Neural progenitor cell (in vitro differentiated cells): ENCODE data around the gene PPP1R3G. TPM values are rescaled to one million over a fixed set of nuclear protein-coding genes. Genes with fewer than 3 reads are reported as not detected.
A peak's percentile ranks its signal among the peaks of the same experiment; 100 is the strongest.

Experiments
- DNase-seq: peaks from one replicate; pipeline ENCODE4 v3.0.0-alpha.2; 2016; ENCODE audit warnings: low spot score
- H2AFZ ChIP-seq: fragments of 200-600 bp; sonication (generic); replicated peaks from 2 replicates; pipeline ENCODE4 v1.6.1; 2016; ENCODE audit warnings: antibody characterized with exemption
- H3F3A ChIP-seq: fragments of 200-600 bp; sonication (generic); 2 replicates; pipeline ENCODE4 v1.6.1; 2016; ENCODE audit warnings: antibody characterized with exemption, low read depth
- H3K27ac ChIP-seq: fragments of 200-600 bp; sonication (generic); 2 replicates; pipeline ENCODE4 v1.5.1; 2016; ENCODE audit warnings: mild to moderate bottlenecking
- H3K27me3 ChIP-seq: fragments of 200-600 bp; sonication (generic); 2 replicates; pipeline ENCODE4 v1.6.1; 2016; ENCODE audit warnings: mild to moderate bottlenecking, moderate library complexity
- H3K36me3 ChIP-seq: fragments of 200-600 bp; sonication (generic); 2 replicates; pipeline ENCODE4 v1.5.1; 2016
- H3K4me1 ChIP-seq: fragments of 200-600 bp; sonication (generic); 2 replicates; pipeline ENCODE4 v1.6.1; 2016; ENCODE audit warnings: mixed run types
- H3K4me2 ChIP-seq: fragments of 200-600 bp; sonication (generic); 2 replicates; pipeline ENCODE4 v1.6.1; 2016
- H3K4me3 ChIP-seq: fragments of 200-600 bp; sonication (generic); 2 replicates; pipeline ENCODE4 v1.5.1; 2016
- H3K79me2 ChIP-seq: fragments of 200-600 bp; sonication (generic); 2 replicates; pipeline ENCODE4 v1.6.1; 2016; ENCODE audit warnings: low read depth
- H3K9ac ChIP-seq: fragments of 200-600 bp; sonication (generic); 2 replicates; pipeline ENCODE4 v1.6.1; 2016
- H3K9me3 ChIP-seq: fragments of 200-600 bp; sonication (generic); 2 replicates; pipeline ENCODE4 v1.5.1; 2016; ENCODE audit warnings: low read depth
- H4K20me1 ChIP-seq: fragments of 200-600 bp; sonication (generic); 2 replicates; pipeline ENCODE4 v1.6.1; 2016; ENCODE audit warnings: low read depth
- H3K27ac Mint-ChIP-seq: 3 replicates; pipeline ENCODE4 v1.8.0; 2021; ENCODE audit warnings: mixed read lengths
- H3K27me3 Mint-ChIP-seq: 2 replicates; pipeline ENCODE4 v1.8.0; 2022; ENCODE audit warnings: low read depth, mild to moderate bottlenecking, inconsistent platforms, moderate library complexity, mixed read lengths; ENCODE audit not compliant: insufficient read depth
- H3K36me3 Mint-ChIP-seq: 3 replicates; pipeline ENCODE4 v1.8.0; 2021; ENCODE audit warnings: mixed read lengths
- H3K4me1 Mint-ChIP-seq: 3 replicates; pipeline ENCODE4 v1.8.0; 2021; ENCODE audit warnings: mixed read lengths
- H3K4me3 Mint-ChIP-seq: 3 replicates; pipeline ENCODE4 v1.8.0; 2021; ENCODE audit warnings: mild to moderate bottlenecking, moderate library complexity, mixed read lengths
- H3K9me3 Mint-ChIP-seq: 3 replicates; pipeline ENCODE4 v1.8.0; 2020; ENCODE audit warnings: mixed read lengths
- CTCF ChIP-seq: fragments of 200-600 bp; sonication (generic); IDR thresholded peaks from 2 replicates; pipeline ENCODE4 v1.5.1; 2017; ENCODE audit warnings: antibody characterized with exemption, mild to moderate bottlenecking
- EZH2 ChIP-seq: fragments of 200-600 bp; sonication (generic); IDR thresholded peaks from 2 replicates; pipeline ENCODE4 v1.6.1; 2017; ENCODE audit warnings: antibody characterized with exemption, mild to moderate bottlenecking, moderate library complexity
- EZH2phosphoT487 ChIP-seq: fragments of 200-600 bp; sonication (generic); IDR thresholded peaks from 2 replicates; pipeline ENCODE4 v1.6.1; 2017; ENCODE audit warnings: antibody characterized with exemption
- total RNA-seq: library from RNA; depleted of rRNA; stranded (reverse); fragments of >200 nt; gene quantifications from 2 replicates; pipeline ENCODE4 v1.2.3, GENCODE V29; 2015; ENCODE audit warnings: low replicate concordance

The PPP1R3G gene
- total RNA-seq, 1 donor from 2014 or later, result 0.36 TPM

DNA sequence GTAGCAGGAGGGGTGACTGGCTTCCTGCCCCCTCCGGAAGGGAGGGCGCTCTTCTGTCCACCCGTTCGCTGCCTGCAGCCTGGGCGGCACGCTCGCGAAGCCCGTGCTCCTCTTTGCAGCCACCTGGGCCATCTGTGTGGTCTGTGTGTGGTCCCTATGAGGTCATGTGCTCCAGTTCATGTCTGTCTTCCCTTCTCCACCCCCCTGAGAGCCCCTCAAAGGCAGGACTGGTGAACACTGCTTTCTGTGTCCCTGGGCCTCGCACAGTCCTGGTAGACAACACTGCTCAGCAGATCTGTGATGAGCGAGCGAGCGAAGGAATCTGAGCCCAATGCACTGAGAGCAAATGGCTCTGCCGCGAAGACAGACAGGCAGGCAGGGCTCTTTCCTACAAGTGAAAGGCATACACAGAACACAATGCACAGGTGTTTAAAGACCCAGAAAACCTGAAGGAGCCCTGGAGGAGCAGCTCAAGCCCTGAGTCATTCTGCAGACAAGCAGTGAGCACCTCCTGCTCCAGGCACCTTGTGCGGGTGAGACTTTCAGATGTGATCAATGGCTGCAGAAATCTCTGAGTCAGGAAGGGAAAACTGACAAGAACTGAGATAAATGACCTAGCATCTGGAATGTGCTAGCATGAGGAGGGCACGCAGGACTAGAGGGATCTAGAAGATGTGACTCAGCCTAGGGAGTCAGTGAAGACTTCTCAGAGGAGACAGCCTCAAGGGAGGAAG, 27.1 kb downstream of the PPP1R3G start:
- no peaks in the 10 kb centered on the region for H3F3A ChIP-seq
- no peaks in the 10 kb centered on the region for H3K36me3 ChIP-seq
- Mint-ChIP-seq H3K4me3 (no peak overlapping the region), H3K27me3 (peaks cover 4% of the 10 kb centered on the region), H3K9me3 (no peaks in the 10 kb centered on the region), H3K27ac (no peak overlapping the region), H3K4me1 (peaks cover 4% of the 10 kb centered on the region), H3K36me3 (peaks cover 16% of the 10 kb centered on the region)
- no peaks in the 10 kb centered on the region for H4K20me1 ChIP-seq
- H3K4me1 ChIP-seq, result peaks cover 2% of the 10 kb centered on the region
- H3K4me2 ChIP-seq, result no peak overlapping the region
- H3K9me3 ChIP-seq, result no peaks in the 10 kb centered on the region
- no peak overlapping the region for H2AFZ ChIP-seq
- H3K27me3 ChIP-seq, result no peaks in the 10 kb centered on the region
- no peak for DNase-seq
- no peaks in the 10 kb centered on the region for H3K79me2 ChIP-seq
- no peak overlapping the region for H3K27ac ChIP-seq
- no peak overlapping the region for H3K9ac ChIP-seq
- H3K4me3 ChIP-seq, result no peak overlapping the region
- TF ChIP-seq EZH2, result no peak
- TF ChIP-seq CTCF, result no peak
- no peak for TF ChIP-seq EZH2phosphoT487

- Histone ChIP-seq H3K4me2 (no peak overlapping the region), H3K9me3 (no peaks in the 10 kb centered on the region), H4K20me1 (no peaks in the 10 kb centered on the region), H3K27me3 (no peaks in the 10 kb centered on the region), H3K9ac (no peak overlapping the region), H3K4me1 (no peaks in the 10 kb centered on the region), H3K79me2 (no peaks in the 10 kb centered on the region), H3K36me3 (no peaks in the 10 kb centered on the region), H3F3A (no peaks in the 10 kb centered on the region), H2AFZ (no peak overlapping the region), H3K4me3 (no peak overlapping the region), H3K27ac (no peak overlapping the region)
- no peak for DNase-seq
- Mint-ChIP-seq H3K4me3 (no peak overlapping the region), H3K4me1 (no peaks in the 10 kb centered on the region), H3K27me3 (peaks cover 4% of the 10 kb centered on the region), H3K36me3 (peaks cover 14% of the 10 kb centered on the region), H3K27ac (no peak overlapping the region), H3K9me3 (no peaks in the 10 kb centered on the region)
- TF ChIP-seq CTCF (no peak), EZH2phosphoT487 (no peak), EZH2 (no peak)
Measured at GRCh38 chr6:5113096-5113495, 28.0 kb downstream of the PPP1R3G start.

- Mint-ChIP-seq H3K27me3 (peaks cover 4% of the 10 kb centered on the region), H3K27ac (no peak overlapping the region), H3K4me3 (no peak overlapping the region), H3K9me3 (no peaks in the 10 kb centered on the region), H3K36me3 (peaks cover 11% of the 10 kb centered on the region), H3K4me1 (no peaks in the 10 kb centered on the region)
- H3K79me2 ChIP-seq, result no peaks in the 10 kb centered on the region
- no peaks in the 10 kb centered on the region for H3K27me3 ChIP-seq
- peak; percentile 15 for TF ChIP-seq CTCF
- no peak for TF ChIP-seq EZH2phosphoT487
- H3K36me3 ChIP-seq, result no peaks in the 10 kb centered on the region
- no peaks in the 10 kb centered on the region for H4K20me1 ChIP-seq
- H3K4me1 ChIP-seq, result no peaks in the 10 kb centered on the region
- no peak overlapping the region for H3K4me3 ChIP-seq
- H3K9ac ChIP-seq, result no peak overlapping the region
- no peak for DNase-seq
- no peak overlapping the region for H2AFZ ChIP-seq
- H3F3A ChIP-seq, result no peaks in the 10 kb centered on the region
- no peak overlapping the region for H3K4me2 ChIP-seq
- no peak overlapping the region for H3K27ac ChIP-seq
- H3K9me3 ChIP-seq, result no peaks in the 10 kb centered on the region
Measured at GRCh38 chr6:5115168-5115567, 30.0 kb downstream of the PPP1R3G start.
